GM18505 (cell line): ENCODE data around the gene CMTM8.
A peak's percentile ranks its signal among the peaks of the same experiment; 100 is the strongest.
"Not testable (repeated sequence)": the region's sequence is repeated elsewhere in the genome, so short reads cannot be mapped to it uniquely, and the experiment has no call there.

Experiments
- ATAC-seq: cut with Tn5 transposase; IDR thresholded peaks from one replicate; pipeline ENCODE4 v1.9.1; 2021; ENCODE audit not compliant: unreplicated experiment
- POLR2A ChIP-seq: IDR thresholded peaks from 4 replicates; pipeline ENCODE4 v1.6.1; 2011; ENCODE audit warnings: borderline replicate concordance; ENCODE audit not compliant: insufficient read depth, insufficient read length; ENCODE audit errors: extremely low read depth

Gene CMTM8

GRCh38 chr3:32379831-32380500, 141.5 kb downstream of the CMTM8 start:
- no peak for TF ChIP-seq POLR2A
- ATAC-seq, result no peak

GRCh38 chr3:32381922-32382321, 143.4 kb downstream of the CMTM8 start:
- ATAC-seq, result no peak
- no peak for TF ChIP-seq POLR2A

GRCh38 chr3:32383136-32383711, 144.7 kb downstream of the CMTM8 start:
- TF ChIP-seq POLR2A, result no peak
- no peak for ATAC-seq

- no peak for ATAC-seq
- TF ChIP-seq POLR2A, result no peak
Observed at GRCh38 chr3:32384938-32385337, 146.5 kb downstream of the CMTM8 start.

- no peak for ATAC-seq
- TF ChIP-seq POLR2A, result no peak
Observed at GRCh38 chr3:32387512-32387911, 149.0 kb downstream of the CMTM8 start.

GRCh38 chr3:32389577-32389976, 151.1 kb downstream of the CMTM8 start:
- ATAC-seq, result not testable (repeated sequence)

- peak; percentile 12 for TF ChIP-seq POLR2A
- ATAC-seq, result peak; percentile 60
Observed at GRCh38 chr3:32391643-32392535, 153.4 kb downstream of the CMTM8 start, which contains the start of gene CMTM7. Gene CMTM7 (plus strand): TSS chr3:32391853. CDS start chr3:32391907, 54 bp downstream.

- no peak for TF ChIP-seq POLR2A
- no peak for ATAC-seq
Observed at GRCh38 chr3:32392536-32393302, 154.2 kb downstream of the CMTM8 start.

- TF ChIP-seq POLR2A, result no peak
Observed at GRCh38 chr3:32395496-32395895, 157.0 kb downstream of the CMTM8 start.

GRCh38 chr3:32397941-32398340, 159.5 kb downstream of the CMTM8 start:
- no peak for ATAC-seq
- TF ChIP-seq POLR2A, result no peak

More at GRCh38 chr3:32395496-32395895, 157.0 kb downstream of the CMTM8 start:
- no peak for ATAC-seq

- ATAC-seq, result no peak
- TF ChIP-seq POLR2A, result no peak
Observed at GRCh38 chr3:32398531-32398930, 160.1 kb downstream of the CMTM8 start.

GRCh38 chr3:32399030-32399620, 160.6 kb downstream of the CMTM8 start:
- no peak for ATAC-seq

GRCh38 chr3:32401126-32401525, 162.6 kb downstream of the CMTM8 start:
- no peak for ATAC-seq
- no peak for TF ChIP-seq POLR2A

More at GRCh38 chr3:32399030-32399620, 160.6 kb downstream of the CMTM8 start:
- no peak for TF ChIP-seq POLR2A
